ENCODE measurements around the gene TOP1. TPM values are rescaled to one million over a fixed set of nuclear protein-coding genes. Genes with fewer than 3 reads are reported as not detected.
"Not testable (repeated sequence)": the region's sequence is repeated elsewhere in the genome, so short reads cannot be mapped to it uniquely, and the experiment has no call there.

The TOP1 gene
- total RNA-seq, 1 donor: 12.0 TPM

DNA sequence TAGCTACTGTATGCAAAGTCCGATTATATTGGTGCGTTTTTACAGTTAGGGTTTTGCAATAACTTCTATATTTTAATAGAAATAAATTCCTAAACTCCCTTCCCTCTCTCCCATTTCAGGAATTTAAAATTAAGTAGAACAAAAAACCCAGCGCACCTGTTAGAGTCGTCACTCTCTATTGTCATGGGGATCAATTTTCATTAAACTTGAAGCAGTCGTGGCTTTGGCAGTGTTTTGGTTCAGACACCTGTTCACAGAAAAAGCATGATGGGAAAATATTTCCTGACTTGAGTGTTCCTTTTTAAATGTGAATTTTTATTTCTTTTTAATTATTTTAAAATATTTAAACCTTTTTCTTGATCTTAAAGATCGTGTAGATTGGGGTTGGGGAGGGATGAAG lies 95.0 kb downstream of the TOP1 start:
- H3K4me3 ChIP-seq (ENCODE audit: low read depth, low read length): no peak overlapping the region
- DNase-seq (ENCODE audit: low read depth): no peak
- TF ChIP-seq, protein P1, sequence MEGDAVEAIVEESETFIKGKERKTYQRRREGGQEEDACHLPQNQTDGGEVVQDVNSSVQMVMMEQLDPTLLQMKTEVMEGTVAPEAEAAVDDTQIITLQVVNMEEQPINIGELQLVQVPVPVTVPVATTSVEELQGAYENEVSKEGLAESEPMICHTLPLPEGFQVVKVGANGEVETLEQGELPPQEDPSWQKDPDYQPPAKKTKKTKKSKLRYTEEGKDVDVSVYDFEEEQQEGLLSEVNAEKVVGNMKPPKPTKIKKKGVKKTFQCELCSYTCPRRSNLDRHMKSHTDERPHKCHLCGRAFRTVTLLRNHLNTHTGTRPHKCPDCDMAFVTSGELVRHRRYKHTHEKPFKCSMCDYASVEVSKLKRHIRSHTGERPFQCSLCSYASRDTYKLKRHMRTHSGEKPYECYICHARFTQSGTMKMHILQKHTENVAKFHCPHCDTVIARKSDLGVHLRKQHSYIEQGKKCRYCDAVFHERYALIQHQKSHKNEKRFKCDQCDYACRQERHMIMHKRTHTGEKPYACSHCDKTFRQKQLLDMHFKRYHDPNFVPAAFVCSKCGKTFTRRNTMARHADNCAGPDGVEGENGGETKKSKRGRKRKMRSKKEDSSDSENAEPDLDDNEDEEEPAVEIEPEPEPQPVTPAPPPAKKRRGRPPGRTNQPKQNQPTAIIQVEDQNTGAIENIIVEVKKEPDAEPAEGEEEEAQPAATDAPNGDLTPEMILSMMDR (IDR thresholded peaks at IDR 0.05; ENCODE audit: insufficient read depth, low read length): no peak

DNA sequence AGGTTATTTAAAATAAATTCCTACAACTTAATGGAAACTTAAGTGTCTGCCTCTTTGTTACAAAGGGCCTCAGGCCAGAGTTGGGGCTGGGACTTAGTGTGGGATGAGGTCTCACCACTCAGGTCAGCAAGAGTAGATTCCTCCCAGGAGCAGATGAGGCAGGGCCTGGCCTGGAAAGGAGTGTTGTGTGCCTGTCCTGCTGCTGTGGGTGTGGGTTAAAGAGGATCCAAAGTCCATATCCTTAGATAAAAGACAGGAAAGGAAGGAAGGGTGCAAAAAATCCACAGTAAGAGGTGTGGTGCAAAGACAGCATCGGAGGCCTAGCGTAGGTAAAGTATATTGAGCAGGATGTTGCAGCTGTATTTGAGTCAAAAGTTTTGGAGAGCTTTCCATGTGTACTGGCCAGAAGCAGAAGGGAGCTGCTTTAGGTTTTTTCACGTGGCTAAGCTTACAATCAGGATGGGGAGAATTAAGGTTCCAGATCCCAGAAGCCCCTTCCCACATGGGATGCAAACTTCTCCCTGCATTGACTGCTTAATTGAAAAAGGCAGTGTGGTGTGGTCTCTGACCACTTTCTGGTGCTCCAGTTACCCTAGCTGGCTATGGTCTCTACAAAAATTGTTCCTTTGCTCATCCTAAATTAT lies 96.0 kb downstream of the TOP1 start:
- H3K4me3 ChIP-seq (ENCODE audit: low read depth, low read length): no peak overlapping the region
- no peak for DNase-seq (ENCODE audit: low read depth)
- TF ChIP-seq, protein P1 (IDR thresholded peaks at IDR 0.05; ENCODE audit: insufficient read depth, low read length): no peak

DNA sequence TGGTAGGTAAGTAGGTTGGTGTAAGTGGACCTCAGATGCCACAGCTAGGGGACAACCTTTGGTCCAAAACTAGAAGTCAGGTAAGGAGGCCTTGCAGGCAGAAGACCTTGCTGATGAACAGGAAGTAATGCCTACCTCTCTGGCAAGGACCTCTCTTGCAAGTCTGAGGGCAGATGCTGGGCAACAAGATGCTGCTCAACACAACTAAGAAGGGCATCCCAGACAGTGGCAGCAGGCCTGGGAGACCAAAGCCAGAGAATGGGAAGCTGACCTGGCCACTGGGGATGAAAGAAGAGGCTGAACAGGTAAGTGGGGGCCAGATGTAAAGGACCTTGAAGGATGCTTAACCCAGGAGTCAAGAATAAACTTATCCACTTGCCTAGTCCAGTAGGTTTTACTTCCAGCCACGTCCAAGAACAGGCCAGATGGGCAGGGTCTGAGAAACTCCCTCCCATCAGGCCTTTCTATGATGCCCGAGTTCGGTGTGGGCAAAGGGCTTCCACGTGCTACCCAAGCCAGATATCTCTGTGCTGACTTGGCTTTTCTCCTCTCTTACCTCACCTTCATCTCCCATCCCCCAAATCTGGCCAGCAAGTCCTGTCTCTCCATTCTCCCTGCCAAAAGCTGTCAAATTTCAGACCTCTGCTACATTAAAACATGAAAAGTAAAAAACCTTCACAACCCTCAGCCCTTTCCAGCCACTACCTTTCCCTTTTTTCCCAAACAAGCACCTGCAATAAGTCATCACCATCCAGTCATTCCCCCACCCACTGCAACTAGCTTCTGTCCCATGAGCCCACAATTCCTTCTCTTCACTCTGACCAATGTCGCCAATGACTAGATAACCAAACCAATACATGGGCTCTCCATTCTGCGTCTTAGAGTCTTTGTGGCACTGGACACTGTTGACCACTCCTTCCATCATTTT lies 97.2 kb downstream of the TOP1 start:
- TF ChIP-seq, protein P1 (IDR thresholded peaks at IDR 0.05; ENCODE audit: insufficient read depth, low read length): no peak

DNA sequence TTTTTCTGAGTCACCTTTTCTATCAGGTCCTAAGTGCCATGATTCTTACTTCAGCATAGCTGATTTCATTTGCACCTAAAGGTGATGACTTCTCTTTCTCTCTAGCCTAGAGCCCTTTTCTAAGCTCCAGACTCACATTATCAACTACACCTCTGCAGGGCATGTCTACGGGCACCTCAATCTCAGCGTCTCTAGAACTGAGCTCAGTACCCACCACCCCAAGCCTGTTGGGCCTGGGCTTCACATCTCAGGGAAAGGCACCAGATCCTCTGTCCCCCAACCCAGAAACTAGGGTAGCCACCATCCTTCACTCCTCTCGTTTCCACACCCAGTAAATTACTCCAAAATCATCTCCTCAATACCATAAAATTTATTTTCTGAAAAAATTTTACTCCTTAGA lies 98.1 kb downstream of the TOP1 start:
- no peak for DNase-seq (ENCODE audit: low read depth)
- TF ChIP-seq, protein P1 (IDR thresholded peaks at IDR 0.05; ENCODE audit: insufficient read depth, low read length): no peak
- no peak overlapping the region for H3K4me3 ChIP-seq (ENCODE audit: low read depth, low read length)

More for the DNA sequence above, 97.2 kb downstream of the TOP1 start:
- no peak for DNase-seq (ENCODE audit: low read depth)
- no peak overlapping the region for H3K4me3 ChIP-seq (ENCODE audit: low read depth, low read length)

DNA sequence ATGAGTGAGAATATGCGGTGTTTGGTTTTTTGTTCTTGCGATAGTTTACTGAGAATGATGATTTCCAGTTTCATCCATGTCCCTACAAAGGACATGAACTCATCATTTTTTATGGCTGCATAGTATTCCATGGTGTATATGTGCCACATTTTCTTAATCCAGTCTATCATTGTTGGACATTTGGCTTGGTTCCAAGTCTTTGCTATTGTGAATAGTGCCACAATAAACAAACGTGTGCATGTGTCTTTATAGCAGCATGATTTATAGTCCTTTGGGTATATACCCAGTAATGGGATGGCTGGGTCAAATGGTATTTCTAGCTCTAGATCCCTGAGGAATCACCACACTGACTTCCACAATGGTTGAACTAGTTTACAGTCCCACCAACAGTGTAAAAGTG lies 99.7 kb downstream of the TOP1 start:
- H3K4me3 ChIP-seq (ENCODE audit: low read depth, low read length); DNase-seq (ENCODE audit: low read depth): not testable (repeated sequence)

DNA sequence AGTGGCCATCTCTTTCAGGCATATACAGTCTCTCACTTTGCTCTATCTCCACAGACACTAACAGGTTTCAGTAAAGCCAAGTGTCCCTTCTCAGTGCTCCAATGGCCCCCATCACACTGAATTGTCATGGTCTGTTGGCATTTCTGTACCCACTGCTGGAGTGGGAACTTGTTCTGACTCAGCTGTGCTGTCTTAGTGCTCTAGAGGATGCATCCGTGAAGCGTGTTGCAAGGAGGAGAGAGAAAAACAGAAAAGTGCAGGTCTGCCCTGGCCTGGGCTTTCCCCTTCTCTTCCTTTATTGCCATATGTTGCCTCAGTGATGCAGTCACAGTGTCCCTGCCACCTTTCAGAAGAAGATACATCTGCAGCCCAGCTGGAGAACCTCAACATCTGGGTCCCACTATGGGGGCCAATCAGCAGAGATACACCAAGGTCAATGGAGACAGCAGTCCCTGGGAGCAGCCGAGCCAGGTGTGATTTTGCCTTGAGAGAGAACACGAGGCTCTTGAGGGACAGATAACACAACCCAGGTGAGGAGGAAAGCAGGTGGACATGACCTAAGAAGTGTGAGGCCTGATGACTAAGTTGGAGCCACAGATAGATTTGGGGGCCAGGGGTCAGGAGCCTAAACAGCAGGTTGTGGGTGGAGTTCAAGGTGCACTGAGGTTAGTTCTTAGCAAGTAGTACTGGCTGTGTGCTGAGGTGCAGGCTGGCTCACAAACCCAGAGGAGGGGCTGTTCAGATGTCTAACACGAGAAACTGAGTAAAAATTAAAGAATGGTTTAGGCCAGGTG lies 103.2 kb downstream of the TOP1 start:
- TF ChIP-seq, protein P1 (IDR thresholded peaks at IDR 0.05; ENCODE audit: insufficient read depth, low read length): no peak
- no peak for DNase-seq (ENCODE audit: low read depth)

DNA sequence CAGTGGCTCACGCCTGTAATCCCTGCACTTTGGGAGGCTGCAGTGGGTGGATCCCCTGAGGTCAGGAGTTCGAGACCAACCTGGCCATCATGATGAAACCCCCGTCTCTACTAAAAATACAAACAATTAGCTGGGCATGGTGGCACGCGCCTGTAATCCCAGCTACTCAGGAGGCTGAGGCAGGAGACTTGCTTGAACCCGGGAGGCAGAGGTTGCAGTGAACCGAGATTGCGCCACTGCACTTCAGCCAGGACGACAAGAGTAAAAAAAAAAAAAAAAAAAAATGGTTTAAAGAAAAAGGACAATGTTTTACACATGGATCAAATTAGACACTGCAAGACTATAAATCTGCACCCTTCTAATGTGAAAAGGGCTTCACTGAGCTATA lies 103.8 kb downstream of the TOP1 start:
- not testable (repeated sequence) for H3K4me3 ChIP-seq (ENCODE audit: low read depth, low read length); DNase-seq (ENCODE audit: low read depth)

More for the DNA sequence above, 103.2 kb downstream of the TOP1 start:
- no peak overlapping the region for H3K4me3 ChIP-seq (ENCODE audit: low read depth, low read length)

All from fibroblast of the aortic adventitia (primary cell).